GM18511 (cell line): ENCODE results near the gene CARD11.
A peak's percentile ranks its signal among the peaks of the same experiment; 100 is the strongest.

ENCODE experiments used
- ATAC-seq: cut with Tn5 transposase; IDR thresholded peaks from one replicate; pipeline ENCODE4 v1.9.1; 2021; ENCODE audit warnings: mild to moderate bottlenecking, moderate library complexity; ENCODE audit not compliant: unreplicated experiment

CARD11 gene

GRCh38 chr7:3043544-3044371, at the start of gene CARD11:
CARD11 (minus strand) TSS chr7:3043867; CDS start chr7:2958506, 85,361 bp downstream.
- ATAC-seq, result peak; percentile 31

- ATAC-seq, result peak; percentile 81
These were observed 48.8 kb upstream of the CARD11 start for GRCh38 chr7:3092468-3092867.

- ATAC-seq, result no peak
These were observed 48.0 kb upstream of the CARD11 start for GRCh38 chr7:3091631-3092030.

GRCh38 chr7:3089493-3089892, 45.8 kb upstream of the CARD11 start:
- ATAC-seq, result no peak

- ATAC-seq, result no peak
These were observed 43.6 kb upstream of the CARD11 start for GRCh38 chr7:3087243-3087755.

GRCh38 chr7:3083350-3083749, 39.7 kb upstream of the CARD11 start:
- ATAC-seq, result no peak

- ATAC-seq, result no peak
These were observed 39.2 kb upstream of the CARD11 start for GRCh38 chr7:3082831-3083230.

- ATAC-seq, result no peak
These were observed 38.7 kb upstream of the CARD11 start for GRCh38 chr7:3082386-3082785.

GRCh38 chr7:3080106-3080505, 36.4 kb upstream of the CARD11 start:
- no peak for ATAC-seq

- no peak for ATAC-seq
These were observed 34.8 kb upstream of the CARD11 start for GRCh38 chr7:3078514-3078913.

- no peak for ATAC-seq
These were observed 33.0 kb upstream of the CARD11 start for GRCh38 chr7:3076700-3077099.

- no peak for ATAC-seq
These were observed 32.5 kb upstream of the CARD11 start for GRCh38 chr7:3076163-3076562.

- no peak for ATAC-seq
These were observed 31.8 kb upstream of the CARD11 start for GRCh38 chr7:3075441-3075840.

GRCh38 chr7:3074459-3074821, 30.8 kb upstream of the CARD11 start:
- ATAC-seq, result no peak

- ATAC-seq, result no peak
These were observed 30.2 kb upstream of the CARD11 start for GRCh38 chr7:3073763-3074458.

- ATAC-seq, result no peak
These were observed 27.2 kb upstream of the CARD11 start for GRCh38 chr7:3070908-3071307.

- no peak for ATAC-seq
These were observed 26.2 kb upstream of the CARD11 start for GRCh38 chr7:3069771-3070449.

GRCh38 chr7:3068530-3068929, 24.9 kb upstream of the CARD11 start:
- ATAC-seq, result peak; percentile 47

GRCh38 chr7:3067606-3068380, 24.1 kb upstream of the CARD11 start:
- no peak for ATAC-seq

- no peak for ATAC-seq
These were observed 23.5 kb upstream of the CARD11 start for GRCh38 chr7:3067193-3067592.

GRCh38 chr7:3066506-3066905, 22.8 kb upstream of the CARD11 start:
- no peak for ATAC-seq
